Measurements from ENCODE around the gene QSOX2.
"Not testable (repeated sequence)": the region's sequence is repeated elsewhere in the genome, so short reads cannot be mapped to it uniquely, and the experiment has no call there.

Gene QSOX2

DNA sequence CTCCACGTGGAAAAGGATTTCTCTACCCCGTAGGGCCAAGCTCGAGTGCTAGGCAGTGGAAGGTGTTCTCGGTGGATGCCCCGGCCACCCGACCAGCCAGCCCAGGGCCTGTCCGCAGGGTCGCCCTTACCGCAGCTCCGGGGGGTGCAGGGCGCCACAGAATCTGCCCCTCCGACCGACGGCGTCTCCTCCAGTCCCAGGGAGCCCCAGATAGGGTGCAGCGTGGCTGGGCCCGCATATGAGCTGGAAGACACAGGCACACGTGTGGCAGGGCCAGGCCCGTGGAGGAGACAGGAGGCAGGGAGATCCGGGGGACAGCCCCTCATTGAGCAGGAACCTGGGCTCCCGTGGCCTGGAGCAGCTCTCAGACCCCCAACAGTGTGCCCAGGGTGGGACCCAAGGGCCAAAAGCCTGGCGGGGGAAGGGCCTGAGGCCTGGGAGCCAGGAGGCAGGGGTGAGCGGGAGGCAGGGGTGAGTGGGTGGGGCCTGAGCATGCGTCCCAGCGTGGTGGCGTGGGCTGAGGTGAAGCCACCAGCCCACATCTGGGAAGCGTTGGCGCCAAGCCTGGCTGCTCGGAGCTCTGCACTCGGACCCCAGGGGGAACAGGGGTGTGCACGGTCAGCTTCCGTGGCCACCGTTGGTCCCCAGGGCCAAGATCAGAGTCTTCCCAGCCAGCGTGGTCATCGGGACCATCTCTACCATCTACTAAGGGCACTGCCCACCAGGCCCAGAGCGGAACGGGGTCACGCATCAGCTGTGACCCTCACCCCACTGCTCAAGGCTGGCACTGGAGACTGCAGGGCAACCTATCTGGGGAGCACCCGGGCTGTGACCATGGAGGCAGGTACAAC, 36.0 kb upstream of the QSOX2 start:
- DNase-seq = no peak

- DNase-seq = no peak
Observed at GRCh38 chr9:136280535-136281315, 35.1 kb upstream of the QSOX2 start.

- DNase-seq = no peak
Observed at GRCh38 chr9:136279471-136279870, 33.9 kb upstream of the QSOX2 start.

- DNase-seq = no peak
Observed at GRCh38 chr9:136278894-136279293, 33.3 kb upstream of the QSOX2 start.

DNA sequence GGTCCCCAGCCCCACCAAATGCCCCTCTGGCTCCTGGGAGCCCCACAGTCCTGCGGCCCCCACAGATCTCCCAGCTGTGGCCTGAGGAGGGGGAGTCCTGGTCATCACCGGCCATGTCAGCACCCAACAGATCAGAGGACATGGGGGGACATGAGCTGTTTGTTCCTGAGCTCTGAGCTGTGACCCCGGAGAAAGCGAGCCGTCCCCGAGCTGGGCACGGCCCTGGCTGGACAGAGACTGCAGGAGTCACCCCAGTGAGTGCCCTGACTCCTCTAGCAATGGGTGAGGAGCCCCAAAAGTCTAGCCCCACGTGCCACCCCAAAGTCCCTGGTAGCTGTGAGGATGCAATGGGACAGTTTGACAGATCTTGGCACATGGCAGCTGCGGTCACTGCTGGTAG, 32.6 kb upstream of the QSOX2 start:
- DNase-seq = no peak

- no peak for DNase-seq
Observed at GRCh38 chr9:136277746-136278145, 32.1 kb upstream of the QSOX2 start.

DNA sequence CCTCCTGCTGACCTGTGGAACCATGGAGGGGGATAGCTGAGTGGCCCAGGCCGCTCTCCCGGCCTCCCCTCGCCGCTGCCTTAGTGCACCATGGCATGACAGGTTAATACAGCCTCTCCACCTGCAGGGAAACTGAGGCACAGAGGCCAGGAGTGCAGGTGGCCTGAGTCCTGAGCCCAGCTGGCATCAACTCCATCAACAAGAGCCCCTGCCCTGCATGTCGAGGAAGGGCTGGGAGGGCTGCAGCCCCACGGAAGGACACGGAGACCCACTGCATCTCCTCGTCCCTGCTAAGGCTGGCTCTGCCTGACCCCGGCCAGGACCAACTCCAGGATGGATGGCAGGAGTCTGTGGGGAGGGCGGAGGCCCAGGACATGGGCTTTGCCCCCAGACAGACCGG, 31.1 kb upstream of the QSOX2 start:
- no peak for DNase-seq

DNA sequence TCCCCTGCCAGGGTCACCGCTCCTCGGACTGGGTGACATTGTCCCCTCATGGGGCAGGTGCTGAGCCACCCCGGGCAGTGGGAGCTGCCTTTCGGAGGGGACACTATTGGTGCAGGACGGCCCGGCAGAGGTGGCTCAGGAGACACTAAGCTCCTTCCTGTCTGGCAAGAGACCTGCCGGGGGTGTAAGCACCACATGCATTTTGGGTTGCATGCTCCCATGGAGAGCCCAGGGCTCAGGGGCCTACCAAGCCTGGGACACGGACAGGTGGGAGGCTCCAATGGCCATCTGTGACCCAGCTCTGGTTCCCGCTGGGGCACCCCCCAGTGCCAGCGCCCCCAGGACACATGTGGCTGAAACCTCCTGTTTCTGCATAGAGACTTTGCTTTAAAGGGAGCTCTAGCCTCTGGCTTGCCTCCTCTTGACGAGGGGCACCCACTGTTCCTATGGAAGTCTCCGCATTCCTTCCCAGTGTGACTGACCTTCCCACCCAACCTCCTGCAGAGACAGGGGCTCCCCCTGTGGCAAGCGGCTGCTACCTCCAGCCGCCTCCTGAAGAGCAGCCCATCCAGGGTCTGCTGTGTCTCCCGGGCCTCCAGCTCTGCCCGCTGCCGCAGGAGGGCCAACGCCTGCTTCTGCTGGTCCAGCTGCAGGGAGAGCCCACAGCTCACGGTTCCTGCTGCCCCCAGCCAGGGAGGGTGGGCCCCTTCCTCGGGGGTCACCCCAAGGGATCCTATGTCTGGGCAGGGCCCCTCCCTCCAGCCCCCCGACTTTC, 30.2 kb upstream of the QSOX2 start:
- no peak for DNase-seq

GRCh38 chr9:136274786-136275654, 29.4 kb upstream of the QSOX2 start:
- DNase-seq = no peak

GRCh38 chr9:136273921-136274785, 28.5 kb upstream of the QSOX2 start:
- DNase-seq = no peak

DNA sequence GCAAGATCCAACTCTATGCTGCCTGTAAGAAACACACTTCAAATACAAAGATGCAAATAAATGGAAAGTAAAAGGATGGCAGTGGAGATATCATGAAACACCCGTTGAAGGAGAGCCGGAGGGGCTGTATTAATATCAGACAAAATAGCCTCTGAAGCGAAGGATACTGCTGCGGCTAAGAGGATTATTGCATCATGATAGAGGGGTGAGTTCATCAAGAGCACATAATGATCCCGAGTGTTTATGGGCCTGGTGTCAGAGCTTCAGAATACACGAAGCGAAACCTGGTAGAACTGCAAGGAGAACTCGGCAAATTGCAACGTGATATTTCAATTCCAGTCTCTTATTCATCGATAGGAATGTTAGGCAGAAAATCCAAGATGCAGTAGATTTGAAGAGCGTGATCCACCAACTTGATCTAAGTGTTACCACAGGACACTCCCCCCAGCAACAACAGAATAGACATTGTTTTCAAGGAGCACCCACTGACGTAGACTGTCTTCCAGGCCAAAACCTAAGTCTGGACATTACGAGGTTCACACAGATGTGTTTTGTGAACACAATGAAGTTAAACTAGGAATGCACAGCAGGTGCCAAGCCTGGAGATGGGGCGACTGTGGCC, 27.7 kb upstream of the QSOX2 start:
- DNase-seq = no peak

- DNase-seq = no peak
Observed at GRCh38 chr9:136270173-136270705, 24.6 kb upstream of the QSOX2 start.

DNA sequence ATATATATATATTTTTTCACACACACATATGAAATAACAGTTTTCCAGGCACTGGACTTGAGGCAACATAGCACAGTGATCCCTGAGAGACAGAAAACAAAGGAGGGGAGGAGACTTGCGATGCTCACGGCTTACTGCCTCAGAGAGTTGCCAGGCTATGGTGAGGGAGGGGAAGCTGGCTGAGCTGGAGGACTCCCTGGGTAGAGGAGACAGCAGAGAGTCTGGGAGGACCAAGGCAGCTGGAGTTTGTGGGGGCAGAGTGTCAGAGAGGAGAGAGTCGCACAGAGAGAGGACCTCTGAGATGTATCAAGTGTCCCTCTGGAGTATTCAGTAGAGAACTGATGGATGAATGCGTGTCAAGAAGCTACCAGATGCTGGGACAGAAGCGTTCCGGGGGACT, 23.1 kb upstream of the QSOX2 start:
- DNase-seq = no peak

DNA sequence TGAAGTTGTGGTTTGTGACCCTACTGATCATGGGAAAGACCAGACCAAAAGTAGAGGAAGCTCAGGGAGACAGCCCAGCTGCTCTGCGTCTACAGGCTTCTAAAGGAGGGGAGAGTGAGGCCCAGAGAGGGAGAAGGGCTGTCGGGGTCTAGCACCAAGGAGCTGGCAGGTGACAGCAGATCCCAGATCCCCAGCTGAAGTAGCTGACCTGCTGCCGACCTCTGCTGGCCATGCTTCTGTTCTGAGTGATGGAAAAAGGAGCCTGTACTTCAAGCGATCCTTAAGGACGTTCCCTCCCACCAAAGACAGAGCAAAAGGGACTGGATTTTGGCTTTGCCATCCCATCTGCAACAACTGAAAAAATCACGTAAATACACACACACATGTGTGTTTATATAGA, 22.7 kb upstream of the QSOX2 start:
- DNase-seq = peak; percentile 6

GRCh38 chr9:136267261-136268111, 21.9 kb upstream of the QSOX2 start:
- peak; percentile 81 for DNase-seq

DNA sequence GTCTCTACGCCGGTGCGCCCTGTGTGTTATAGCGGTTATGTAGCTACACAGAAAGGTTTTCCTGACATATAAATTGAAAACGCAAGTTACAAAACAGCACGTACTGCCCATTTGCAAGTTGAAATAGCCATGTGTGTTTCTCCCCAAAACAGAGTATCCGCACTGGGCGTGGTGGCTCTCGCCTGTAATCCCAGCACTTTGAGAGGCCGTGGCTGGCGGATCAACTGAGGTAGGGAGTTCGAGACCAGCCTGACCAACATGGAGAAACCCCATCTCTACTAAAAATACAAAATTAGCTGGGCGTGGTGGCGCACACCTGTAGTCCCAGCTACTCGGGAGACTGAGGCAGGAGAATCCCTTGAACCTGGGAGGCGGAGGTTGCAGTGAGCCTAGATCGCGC, 21.0 kb upstream of the QSOX2 start:
- DNase-seq = not testable (repeated sequence)

- DNase-seq = no peak
Observed at GRCh38 chr9:136265561-136266355, 20.1 kb upstream of the QSOX2 start.
